GM21515 (cell line): ENCODE results near the gene CCDC194.
A peak's percentile ranks its signal among the peaks of the same experiment; 100 is the strongest.

ENCODE experiments used
- ATAC-seq: cut with Tn5 transposase; IDR thresholded peaks from one replicate; pipeline ENCODE4 v1.9.1; 2021; ENCODE audit not compliant: unreplicated experiment

Gene CCDC194

GRCh38 chr19:17406046-17406886 lies 12.3 kb upstream of the CCDC194 start:
- ATAC-seq = no peak

GRCh38 chr19:17405250-17406045 lies 11.5 kb upstream of the CCDC194 start, which contains the start of gene BST2:
TSS of gene BST2 (minus strand) at chr19:17405630. CDS start at chr19:17405575, 55 bp downstream.
- peak; percentile 69 for ATAC-seq

- ATAC-seq = no peak
Measured at GRCh38 chr19:17404621-17405249, 10.7 kb upstream of the CCDC194 start.

GRCh38 chr19:17404015-17404414 lies 10.0 kb upstream of the CCDC194 start:
- no peak for ATAC-seq

GRCh38 chr19:17402982-17403855 lies 9.2 kb upstream of the CCDC194 start:
- ATAC-seq = no peak

- no peak for ATAC-seq
Measured at GRCh38 chr19:17401628-17402027, 7.6 kb upstream of the CCDC194 start.

GRCh38 chr19:17398902-17399527 lies 5.0 kb upstream of the CCDC194 start:
- ATAC-seq = no peak

- ATAC-seq = no peak
Measured at GRCh38 chr19:17394891-17395415, 957 bp upstream of the CCDC194 start.

GRCh38 chr19:17393002-17393401 lies 994 bp downstream of the CCDC194 start:
- no peak for ATAC-seq

- ATAC-seq = no peak
Measured at GRCh38 chr19:17391371-17392151, 2.4 kb downstream of the CCDC194 start.

- ATAC-seq = peak; percentile 84
Measured at GRCh38 chr19:17390665-17391370, 3.2 kb downstream of the CCDC194 start.

GRCh38 chr19:17389957-17390664 lies 3.9 kb downstream of the CCDC194 start:
- no peak for ATAC-seq

GRCh38 chr19:17389288-17389687 lies 4.7 kb downstream of the CCDC194 start:
- no peak for ATAC-seq

GRCh38 chr19:17385878-17386611 lies 8.0 kb downstream of the CCDC194 start:
- ATAC-seq = no peak

- no peak for ATAC-seq
Measured at GRCh38 chr19:17380426-17381138, 13.4 kb downstream of the CCDC194 start.

GRCh38 chr19:17379221-17379631 lies 14.8 kb downstream of the CCDC194 start:
- ATAC-seq = no peak
